Mammary epithelial cell (primary cell): ENCODE data around the gene DNMBP.

Experiments
- EZH2 ChIP-seq: IDR thresholded peaks from 2 replicates; pipeline ENCODE4 v1.6.1; 2012; ENCODE audit warnings: low read length, inconsistent platforms, borderline replicate concordance
- TF ChIP-seq, protein P1 (sequence below), 2 donors: IDR thresholded peaks in 1 of 2; conservative IDR thresholded peaks in 1 of 2; 2 replicates each; pipeline ENCODE4 v1.5.1; 2011 to 2012; ENCODE audit warnings: inconsistent platforms in 2 of 2, low read length in 2 of 2, mild to moderate bottlenecking in 2 of 2, control low read depth in 1 of 2, low read depth in 1 of 2; ENCODE audit not compliant: insufficient read depth in 1 of 2; ENCODE audit errors: extremely low read depth in 1 of 2

DNA sequence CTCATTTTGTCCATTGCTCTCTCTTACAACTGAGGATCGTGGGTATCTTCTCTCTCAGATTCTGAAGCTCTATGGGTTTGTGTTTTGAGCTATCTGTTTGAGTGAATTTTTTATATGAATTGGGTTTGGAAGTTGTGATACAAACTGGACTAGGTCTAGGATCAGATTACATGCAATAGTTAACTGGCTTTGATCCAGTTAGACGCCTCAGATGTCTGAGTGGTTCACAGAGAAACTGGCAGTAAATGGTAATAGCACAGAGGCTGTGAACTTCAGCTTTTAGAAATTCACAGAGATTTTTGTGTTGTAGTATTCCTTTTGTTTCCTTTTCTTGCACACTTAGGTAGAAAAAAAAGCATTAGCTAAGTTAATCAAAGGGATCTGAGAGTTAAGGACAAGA, 12.7 kb upstream of the DNMBP start:
- TF ChIP-seq, protein P1, sequence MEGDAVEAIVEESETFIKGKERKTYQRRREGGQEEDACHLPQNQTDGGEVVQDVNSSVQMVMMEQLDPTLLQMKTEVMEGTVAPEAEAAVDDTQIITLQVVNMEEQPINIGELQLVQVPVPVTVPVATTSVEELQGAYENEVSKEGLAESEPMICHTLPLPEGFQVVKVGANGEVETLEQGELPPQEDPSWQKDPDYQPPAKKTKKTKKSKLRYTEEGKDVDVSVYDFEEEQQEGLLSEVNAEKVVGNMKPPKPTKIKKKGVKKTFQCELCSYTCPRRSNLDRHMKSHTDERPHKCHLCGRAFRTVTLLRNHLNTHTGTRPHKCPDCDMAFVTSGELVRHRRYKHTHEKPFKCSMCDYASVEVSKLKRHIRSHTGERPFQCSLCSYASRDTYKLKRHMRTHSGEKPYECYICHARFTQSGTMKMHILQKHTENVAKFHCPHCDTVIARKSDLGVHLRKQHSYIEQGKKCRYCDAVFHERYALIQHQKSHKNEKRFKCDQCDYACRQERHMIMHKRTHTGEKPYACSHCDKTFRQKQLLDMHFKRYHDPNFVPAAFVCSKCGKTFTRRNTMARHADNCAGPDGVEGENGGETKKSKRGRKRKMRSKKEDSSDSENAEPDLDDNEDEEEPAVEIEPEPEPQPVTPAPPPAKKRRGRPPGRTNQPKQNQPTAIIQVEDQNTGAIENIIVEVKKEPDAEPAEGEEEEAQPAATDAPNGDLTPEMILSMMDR (conservative IDR thresholded peaks at IDR 0.05 in 1 of 2, IDR thresholded peaks at IDR 0.05 in 1 of 2; ENCODE audit: extremely low read depth in 1 of 2, insufficient read depth in 1 of 2, low read depth in 1 of 2, low read length in 2 of 2): no peak
- TF ChIP-seq EZH2: no peak
